ENCODE data around the gene KCNMB3.
"Not testable (repeated sequence)": the region's sequence is repeated elsewhere in the genome, so short reads cannot be mapped to it uniquely, and the experiment has no call there.

The KCNMB3 gene

GRCh38 chr3:179265092-179265491, 14.2 kb upstream of the KCNMB3 start:
- DNase-seq (ENCODE audit: low read depth) = no peak
- no peak overlapping the region for H3K4me3 ChIP-seq (ENCODE audit: low read length)
- TF ChIP-seq, protein P1, sequence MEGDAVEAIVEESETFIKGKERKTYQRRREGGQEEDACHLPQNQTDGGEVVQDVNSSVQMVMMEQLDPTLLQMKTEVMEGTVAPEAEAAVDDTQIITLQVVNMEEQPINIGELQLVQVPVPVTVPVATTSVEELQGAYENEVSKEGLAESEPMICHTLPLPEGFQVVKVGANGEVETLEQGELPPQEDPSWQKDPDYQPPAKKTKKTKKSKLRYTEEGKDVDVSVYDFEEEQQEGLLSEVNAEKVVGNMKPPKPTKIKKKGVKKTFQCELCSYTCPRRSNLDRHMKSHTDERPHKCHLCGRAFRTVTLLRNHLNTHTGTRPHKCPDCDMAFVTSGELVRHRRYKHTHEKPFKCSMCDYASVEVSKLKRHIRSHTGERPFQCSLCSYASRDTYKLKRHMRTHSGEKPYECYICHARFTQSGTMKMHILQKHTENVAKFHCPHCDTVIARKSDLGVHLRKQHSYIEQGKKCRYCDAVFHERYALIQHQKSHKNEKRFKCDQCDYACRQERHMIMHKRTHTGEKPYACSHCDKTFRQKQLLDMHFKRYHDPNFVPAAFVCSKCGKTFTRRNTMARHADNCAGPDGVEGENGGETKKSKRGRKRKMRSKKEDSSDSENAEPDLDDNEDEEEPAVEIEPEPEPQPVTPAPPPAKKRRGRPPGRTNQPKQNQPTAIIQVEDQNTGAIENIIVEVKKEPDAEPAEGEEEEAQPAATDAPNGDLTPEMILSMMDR (conservative IDR thresholded peaks at IDR 0.05; ENCODE audit: low read length) = no peak

DNA sequence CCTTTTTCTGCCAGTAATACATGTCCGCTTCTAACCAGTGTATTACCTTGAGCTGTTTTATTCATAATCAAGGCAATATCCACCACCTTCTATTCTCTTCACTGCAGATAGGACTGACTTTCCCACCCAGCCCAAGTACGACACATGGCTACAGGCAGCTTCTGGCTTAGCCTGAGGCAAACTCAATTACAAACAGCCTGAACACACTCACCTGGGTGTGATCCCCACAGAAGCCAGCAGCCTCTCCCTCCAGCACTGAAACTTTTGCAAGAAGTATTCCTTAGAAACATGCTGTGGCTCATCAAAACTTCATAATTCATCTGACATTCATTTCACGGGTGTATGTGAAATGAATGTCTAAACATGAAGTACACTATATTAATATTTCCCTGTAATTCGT, 13.5 kb upstream of the KCNMB3 start:
- TF ChIP-seq, protein P1 (conservative IDR thresholded peaks at IDR 0.05; ENCODE audit: low read length) = no peak
- no peak for DNase-seq (ENCODE audit: low read depth)
- H3K4me3 ChIP-seq (ENCODE audit: low read length) = no peak overlapping the region

DNA sequence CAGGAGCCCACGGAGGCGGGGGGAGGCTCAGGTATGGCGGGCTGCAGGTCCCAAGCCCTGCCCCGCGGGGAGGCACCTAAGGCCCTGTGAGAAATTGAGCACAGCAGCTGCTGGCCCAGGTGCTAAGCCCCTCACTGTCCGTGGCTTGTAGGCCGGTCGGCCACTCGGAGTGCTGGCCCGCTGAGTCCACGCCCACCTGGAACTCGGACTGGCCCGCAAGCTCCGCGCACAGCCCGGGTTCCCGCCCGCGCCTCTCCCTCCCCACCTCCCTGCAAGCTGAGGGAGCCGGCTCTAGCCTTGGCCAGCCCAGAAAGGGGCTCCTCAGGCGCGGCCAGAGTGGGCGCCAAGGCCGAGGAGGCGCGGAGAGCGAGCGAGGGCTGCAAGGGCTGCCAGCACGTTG, 12.2 kb upstream of the KCNMB3 start:
- DNase-seq (ENCODE audit: low read depth) = no peak
- TF ChIP-seq, protein P1 (conservative IDR thresholded peaks at IDR 0.05; ENCODE audit: low read length) = no peak
- no peak overlapping the region for H3K4me3 ChIP-seq (ENCODE audit: low read length)

GRCh38 chr3:179260949-179261765, 10.2 kb upstream of the KCNMB3 start:
- TF ChIP-seq, protein P1 (conservative IDR thresholded peaks at IDR 0.05; ENCODE audit: low read length) = no peak
- DNase-seq (ENCODE audit: low read depth) = peak; percentile 58
- peak overlapping the region; percentile 62 for H3K4me3 ChIP-seq (ENCODE audit: low read length)

DNA sequence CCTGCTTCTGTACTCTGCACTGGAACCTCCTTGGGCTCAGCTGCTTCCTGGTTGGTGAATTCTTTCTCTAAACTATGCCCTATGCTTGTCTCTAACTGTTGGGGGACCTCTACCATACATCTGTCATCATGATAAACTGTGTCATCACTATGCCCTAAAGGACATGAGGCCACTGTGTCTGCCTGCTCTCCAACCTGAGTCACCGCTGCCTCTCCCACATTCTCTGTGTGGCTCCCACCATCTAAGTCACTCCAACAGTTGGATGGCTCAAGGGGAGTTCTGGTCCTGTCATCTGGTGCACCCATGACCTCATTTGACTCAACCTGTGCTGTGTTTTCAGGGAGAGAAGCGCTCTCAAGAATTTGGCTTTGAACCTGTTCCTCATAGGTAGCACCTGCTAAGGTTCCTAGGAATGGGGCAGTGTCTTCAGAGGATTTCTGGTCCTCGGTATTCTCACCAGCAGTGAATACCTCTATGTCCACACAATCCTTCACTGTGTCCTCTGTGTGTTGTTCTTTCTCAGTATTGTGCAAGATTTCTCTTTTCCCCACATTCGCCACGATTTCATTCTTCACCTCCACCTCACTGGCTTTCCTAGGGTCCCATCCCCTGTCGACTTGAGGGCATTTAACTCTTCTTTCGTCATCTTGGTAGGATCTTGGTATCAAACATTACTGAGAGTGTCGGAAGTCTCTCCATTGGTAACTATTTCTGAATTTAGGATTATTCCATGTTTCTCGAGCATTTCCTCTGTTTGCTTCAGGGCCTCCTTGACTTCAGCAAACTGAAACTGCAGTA, 9.2 kb upstream of the KCNMB3 start:
- not testable (repeated sequence) for DNase-seq (ENCODE audit: low read depth); H3K4me3 ChIP-seq (ENCODE audit: low read length)

DNA sequence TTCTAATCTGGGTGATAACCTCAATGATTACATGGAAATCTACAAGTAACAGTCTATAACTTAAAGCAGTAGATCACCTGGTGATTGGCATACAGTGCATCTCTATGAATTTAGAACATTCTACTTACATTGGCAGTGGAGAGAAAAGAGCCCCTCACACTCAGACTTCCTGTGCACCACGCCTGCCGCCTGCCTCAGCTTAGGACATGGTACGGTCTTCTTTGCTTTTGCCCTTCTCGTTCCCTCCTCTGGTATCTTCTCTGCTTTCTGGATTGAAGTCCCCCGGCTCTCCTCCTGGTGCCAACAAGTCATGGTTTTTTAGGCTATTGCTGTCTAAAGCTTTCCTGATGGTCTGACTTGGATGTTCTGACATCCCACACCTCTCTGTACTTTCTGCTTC, 7.9 kb upstream of the KCNMB3 start:
- no peak for DNase-seq (ENCODE audit: low read depth)
- H3K4me3 ChIP-seq (ENCODE audit: low read length) = no peak overlapping the region
- TF ChIP-seq, protein P1 (conservative IDR thresholded peaks at IDR 0.05; ENCODE audit: low read length) = no peak

DNA sequence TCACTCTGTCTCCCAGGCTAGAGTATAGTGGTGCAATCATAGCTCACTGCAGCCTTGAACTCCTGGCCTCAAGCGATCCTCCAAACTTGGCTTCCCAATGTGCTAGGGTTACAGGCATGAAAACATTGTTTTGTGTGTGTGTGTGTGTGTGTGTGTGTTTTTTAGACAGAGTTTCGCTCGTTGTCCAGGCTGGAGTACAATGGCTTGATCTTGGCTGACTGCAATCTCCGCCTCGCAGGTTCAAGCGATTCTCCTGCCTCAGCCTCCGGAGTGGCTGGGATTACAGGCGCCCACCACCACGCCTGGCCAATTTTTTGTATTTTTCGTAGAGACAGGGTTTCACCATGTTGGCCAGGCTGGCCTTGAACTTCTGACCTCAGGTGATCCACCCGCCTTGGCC, 6.8 kb upstream of the KCNMB3 start:
- not testable (repeated sequence) for H3K4me3 ChIP-seq (ENCODE audit: low read length)

DNA sequence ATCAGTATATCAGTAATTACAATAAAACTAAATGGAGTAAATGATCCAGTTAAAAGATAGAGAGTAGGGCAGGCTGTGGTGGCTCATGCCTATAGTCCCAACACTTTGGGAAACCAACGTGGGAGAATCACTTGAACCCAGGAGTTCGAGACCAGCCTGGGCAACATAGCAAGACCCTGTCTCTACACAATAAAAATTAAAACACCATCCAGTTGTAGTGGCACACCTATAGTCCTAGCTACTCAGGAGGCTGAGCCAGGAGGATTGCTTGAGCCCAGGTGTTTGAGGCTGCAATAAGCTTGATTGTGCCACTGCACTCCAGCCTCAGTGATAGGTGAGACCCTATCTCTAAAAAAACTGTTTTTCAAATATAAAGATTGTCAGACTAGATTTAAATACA, 5.9 kb upstream of the KCNMB3 start:
- no peak overlapping the region for H3K4me3 ChIP-seq (ENCODE audit: low read length)
- TF ChIP-seq, protein P1 (conservative IDR thresholded peaks at IDR 0.05; ENCODE audit: low read length) = no peak
- no peak for DNase-seq (ENCODE audit: low read depth)

More for the DNA sequence above, 6.8 kb upstream of the KCNMB3 start:
- DNase-seq (ENCODE audit: low read depth) = not testable (repeated sequence)

All from AG10803 (cell line).